A549 (cell line): ENCODE results near the gene MAST2. TPM values are rescaled to one million over a fixed set of nuclear protein-coding genes. Genes with fewer than 3 reads are reported as not detected.
A peak's percentile ranks its signal among the peaks of the same experiment; 100 is the strongest.

Experiments used
- ATAC-seq, 2 experiments: fragments of 200-7000 bp in 1 of 2; fragments of >200 bp in 1 of 2; cut with Nextera tagmentation in 1 of 2; cut with Tn5 transposase in 1 of 2; 3 replicates each; pipeline versions ENCODE4 v1.8.0 to v1.9.1; 2018 to 2020; ENCODE audit warnings: mild to moderate bottlenecking in 1 of 2, moderate library complexity in 1 of 2
- CTCF ChIA-PET: fragments of 300-600 bp; sonication (Branson Sonifier 250); formaldehyde crosslinking; extraction: SDS; loops from one replicate; lab custom pipeline; 2021; ENCODE audit warnings: antibody characterized with exemption, inconsistent platforms; lab: Yijun Ruan, JAX
- POLR2A ChIA-PET: fragments of 350-600 bp; formaldehyde crosslinking; extraction: SDS; loops from one replicate; lab custom pipeline; 2021; ENCODE audit warnings: antibody characterized with exemption, inconsistent platforms; lab: Yijun Ruan, JAX
- DNase-seq, 2 experiments: peaks; one replicate each; pipeline versions ENCODE4 v3.0.0 to v3.0.0-alpha.2; 2011 to 2016; ENCODE audit warnings: low read depth in 1 of 2, low spot score in 1 of 2
- FAIRE-seq: peaks from 2 replicates; lab custom pipeline; 2011; peaks lifted over from hg19 to GRCh38; lab: Jason Lieb, UNC
- H3K27ac ChIP-seq, 2 experiments: fragments of >200 bp; sonication (Bioruptor Twin); formaldehyde crosslinking; 3 replicates each; pipeline ENCODE4 v1.5.1; 2016 to 2017
- H3K4me1 ChIP-seq: fragments of >200 bp; sonication (Bioruptor Twin); formaldehyde crosslinking; 3 replicates; pipeline ENCODE4 v1.6.1; 2016
- H3K4me2 ChIP-seq: fragments of >200 bp; sonication (Bioruptor Twin); formaldehyde crosslinking; 3 replicates; pipeline ENCODE4 v1.6.1; 2016
- H3K4me3 ChIP-seq: fragments of >200 bp; sonication (Bioruptor Twin); formaldehyde crosslinking; 3 replicates; pipeline ENCODE4 v1.5.1; 2016
- H3K9me3 ChIP-seq: fragments of >200 bp; sonication (Bioruptor Twin); formaldehyde crosslinking; 3 replicates; pipeline ENCODE4 v1.6.1; 2016
- BCL3 ChIP-seq: fragments of >200 bp; sonication (Bioruptor Twin); formaldehyde crosslinking; IDR thresholded peaks from 3 replicates; pipeline ENCODE4 v1.6.1; 2016
- CBX2 ChIP-seq: fragments of 200-600 bp; sonication (generic); IDR thresholded peaks from 2 replicates; pipeline ENCODE4 v1.6.1; 2016; ENCODE audit warnings: low read depth, mild to moderate bottlenecking, borderline replicate concordance
- CBX8 ChIP-seq: fragments of 200-600 bp; sonication (generic); IDR thresholded peaks from 2 replicates; pipeline ENCODE4 v1.6.1; 2016
- EHMT2 ChIP-seq: fragments of 200-600 bp; sonication (generic); IDR thresholded peaks from 2 replicates; pipeline ENCODE4 v1.6.1; 2016; ENCODE audit warnings: antibody characterized with exemption, low read depth, mild to moderate bottlenecking, moderate library complexity
- GATA3 ChIP-seq: IDR thresholded peaks from 2 replicates; pipeline ENCODE4 v1.6.1; 2012; ENCODE audit warnings: borderline replicate concordance
- MAFK ChIP-seq: fragments of 450-650 bp; IDR thresholded peaks from 2 replicates; pipeline ENCODE4 v1.6.1; 2014; ENCODE audit not compliant: partially characterized antibody
- NPAS2 ChIP-seq: fragments of 250-450 bp; sonication (Bioruptor Pico); IDR thresholded peaks from 2 replicates; pipeline ENCODE4 v1.8.0; 2022; ENCODE audit warnings: mild to moderate bottlenecking, moderate library complexity, borderline replicate concordance
- PBX3 ChIP-seq: IDR thresholded peaks from 2 replicates; pipeline ENCODE4 v1.6.1; 2012
- POLR2AphosphoS2 ChIP-seq: conservative IDR thresholded peaks from 2 replicates; pipeline ENCODE4 v1.6.1; 2012; ENCODE audit warnings: low read length, improper control_type of control experiment, inconsistent platforms
- RAD21 ChIP-seq, 2 experiments: fragments of >200 bp in 1 of 2; sonication (Bioruptor Twin) in 1 of 2; formaldehyde crosslinking in 1 of 2; IDR thresholded peaks in 1 of 2; conservative IDR thresholded peaks in 1 of 2; 2 replicates in 1 of 2; 3 replicates in 1 of 2; pipeline ENCODE4 v1.6.1; 2012 to 2018; ENCODE audit warnings: inconsistent platforms in 1 of 2
- RARB ChIP-seq: fragments of 250-450 bp; sonication (Bioruptor Pico); IDR thresholded peaks from 2 replicates; pipeline ENCODE4 v1.8.0; 2021; ENCODE audit warnings: mild to moderate bottlenecking, moderate library complexity
- REST ChIP-seq: fragments of 200-600 bp; sonication (generic); IDR thresholded peaks from 2 replicates; pipeline ENCODE4 v1.6.1; 2016; ENCODE audit warnings: antibody characterized with exemption, mild to moderate bottlenecking, moderate library complexity
- SMC3 ChIP-seq: fragments of >200 bp; sonication (Bioruptor Twin); formaldehyde crosslinking; IDR thresholded peaks from 3 replicates; pipeline ENCODE4 v1.6.1; 2018; ENCODE audit warnings: inconsistent platforms
- ZNF302 ChIP-seq: fragments of 250-450 bp; sonication (Bioruptor Pico); IDR thresholded peaks from 2 replicates; pipeline ENCODE4 v1.9.0; 2021; ENCODE audit warnings: inconsistent platforms, mild to moderate bottlenecking, moderate library complexity
- WGBS: methylation state at CpG from one replicate; pipeline ENCODE4 v1.1.6; 2017; ENCODE audit errors: missing lambda C conversion rate; 5-methylcytosine and 5-hydroxymethylcytosine counted together
- polyA plus RNA-seq, 4 experiments: library from polyadenylated mRNA; depleted of rRNA in 3 of 4; stranded (reverse); fragments of >200 nt; fragmentation: RNase III in 1 of 4; extraction: RNeasy Plus Mini Kit Qiagen cat#74134 plus additional on column Dnase treatment in 1 of 4; gene quantifications; 2 replicates in 3 of 4; 3 replicates in 1 of 4; pipeline ENCODE4 v1.2.3, GENCODE V29; 2011 to 2017
- TF ChIP-seq, protein P1 (sequence below): fragments of >200 bp; sonication (Bioruptor Twin); formaldehyde crosslinking; IDR thresholded peaks from 3 replicates; pipeline ENCODE4 v1.5.1; 2016
- TF ChIP-seq, protein P2 (sequence below): IDR thresholded peaks from 2 replicates; pipeline ENCODE4 v1.6.1; 2012; ENCODE audit warnings: low read depth, borderline replicate concordance

Gene MAST2
- polyA plus RNA-seq, 2 of the 4 experiments (the other 2 are of a cell fraction) = 19.3 to 20.5 TPM

- TF ChIP-seq BCL3 (no peak), PBX3 (no peak)
- TF ChIP-seq, all 56 proteins: peak for 0
Observed at GRCh38 chr1:46030876-46031660, 227.7 kb downstream of the MAST2 start (continued).

- DNase-seq (no peak), FAIRE-seq (no peak), ATAC-seq (no peak; a peak in 1 of 6 replicates)
- no peak overlapping the region for H3K4me3 ChIP-seq
- CTCF ChIA-PET = interaction anchor here (0.6 to 13.2 kb wide), 9 partner anchors 9 to 209 kb away, joined by 3 to 181 read pairs (median 4); partner anchors contain the start of genes P3R3URF, PIK3R3 and TSPAN1
- no peak overlapping the region for H3K4me2 ChIP-seq
- no peak overlapping the region for H3K27ac ChIP-seq
- no peaks in the 10 kb centered on the region for H3K4me1 ChIP-seq
- POLR2A ChIA-PET = no interaction called here
- TF ChIP-seq MAFK (no peak), NPAS2 (CRISPR knock-in tag) (no peak), ZNF302 (CRISPR knock-in tag) (no peak), CBX8 (no peak)
- WGBS = 95% methylated on average over 24 of the region's 27 CpGs
- no peaks in the 10 kb centered on the region for H3K9me3 ChIP-seq
Observed at GRCh38 chr1:46034601-46035516, 231.4 kb downstream of the MAST2 start.

GRCh38 chr1:46036894-46037839, 233.8 kb downstream of the MAST2 start:
- 30% methylated on average over 9 of the region's 11 CpGs for WGBS
- no peaks in the 10 kb centered on the region for H3K9me3 ChIP-seq
- ChIA-PET CTCF (interaction anchor here (0.6 to 13.2 kb wide), 32 partner anchors 11 to 228 kb away, joined by 3 to 181 read pairs (median 4); partner anchors contain the start of genes P3R3URF and TSPAN1), POLR2A (no interaction called here)
- peak; percentile 79 to 83 for ATAC-seq
- FAIRE-seq = no peak
- DNase-seq = peak; percentile 65 to 71
- H3K4me1 ChIP-seq = no peaks in the 10 kb centered on the region
- H3K4me3 ChIP-seq = no peak overlapping the region
- TF ChIP-seq SMC3 (peak; percentile 94), GATA3 (no peak), RARB (CRISPR knock-in tag) (no peak), REST (no peak), POLR2AphosphoS2 (0 out of 2 replicates have a peak, but pooled peaks have one; percentile 58), CBX2 (no peak), ZNF302 (CRISPR knock-in tag) (no peak), EHMT2 (no peak), RAD21 (conservative IDR thresholded peaks at IDR 0.05 in 1 of 2, IDR thresholded peaks at IDR 0.05 in 1 of 2) (peak; percentile 88 to 89)
- TF ChIP-seq, protein P1, sequence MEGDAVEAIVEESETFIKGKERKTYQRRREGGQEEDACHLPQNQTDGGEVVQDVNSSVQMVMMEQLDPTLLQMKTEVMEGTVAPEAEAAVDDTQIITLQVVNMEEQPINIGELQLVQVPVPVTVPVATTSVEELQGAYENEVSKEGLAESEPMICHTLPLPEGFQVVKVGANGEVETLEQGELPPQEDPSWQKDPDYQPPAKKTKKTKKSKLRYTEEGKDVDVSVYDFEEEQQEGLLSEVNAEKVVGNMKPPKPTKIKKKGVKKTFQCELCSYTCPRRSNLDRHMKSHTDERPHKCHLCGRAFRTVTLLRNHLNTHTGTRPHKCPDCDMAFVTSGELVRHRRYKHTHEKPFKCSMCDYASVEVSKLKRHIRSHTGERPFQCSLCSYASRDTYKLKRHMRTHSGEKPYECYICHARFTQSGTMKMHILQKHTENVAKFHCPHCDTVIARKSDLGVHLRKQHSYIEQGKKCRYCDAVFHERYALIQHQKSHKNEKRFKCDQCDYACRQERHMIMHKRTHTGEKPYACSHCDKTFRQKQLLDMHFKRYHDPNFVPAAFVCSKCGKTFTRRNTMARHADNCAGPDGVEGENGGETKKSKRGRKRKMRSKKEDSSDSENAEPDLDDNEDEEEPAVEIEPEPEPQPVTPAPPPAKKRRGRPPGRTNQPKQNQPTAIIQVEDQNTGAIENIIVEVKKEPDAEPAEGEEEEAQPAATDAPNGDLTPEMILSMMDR = peak; percentile 82
- TF ChIP-seq, protein P2, sequence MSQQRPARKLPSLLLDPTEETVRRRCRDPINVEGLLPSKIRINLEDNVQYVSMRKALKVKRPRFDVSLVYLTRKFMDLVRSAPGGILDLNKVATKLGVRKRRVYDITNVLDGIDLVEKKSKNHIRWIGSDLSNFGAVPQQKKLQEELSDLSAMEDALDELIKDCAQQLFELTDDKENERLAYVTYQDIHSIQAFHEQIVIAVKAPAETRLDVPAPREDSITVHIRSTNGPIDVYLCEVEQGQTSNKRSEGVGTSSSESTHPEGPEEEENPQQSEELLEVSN = no peak
- H3K27ac ChIP-seq = no peak overlapping the region
- no peak overlapping the region for H3K4me2 ChIP-seq
